HCT116 (cell line): ENCODE results near the gene AMOTL1. TPM values are rescaled to one million over a fixed set of nuclear protein-coding genes. Genes with fewer than 3 reads are reported as not detected.

Experiments
- total RNA-seq: library from RNA; stranded (reverse); gene quantifications from one replicate; pipeline ENCODE4 v1.2.1, GENCODE V29; 2021; ENCODE audit not compliant: unreplicated experiment

The AMOTL1 gene
- total RNA-seq, 1 experiment from 2014 or later = 27.6 TPM

Other genes with a start within 250 kb of the AMOTL1 start
- 5.7 TPM for gene FUT4, start 224.4 kb upstream of the AMOTL1 start, total RNA-seq
- gene PIWIL4, start 201.0 kb upstream of the AMOTL1 start, total RNA-seq = 0.34 TPM
- gene CWC15, start 205.2 kb downstream of the AMOTL1 start, total RNA-seq = 47.6 TPM
- gene KDM4D, start 205.4 kb downstream of the AMOTL1 start, total RNA-seq = 2.1 TPM